HTERT RPE-1 (cell line): ENCODE results near the gene TOMM6.
"Not testable (repeated sequence)": the region's sequence is repeated elsewhere in the genome, so short reads cannot be mapped to it uniquely, and the experiment has no call there.

Source experiments
- in situ Hi-C: fragments of 300-500 bp; cut with MboI; formaldehyde crosslinking; loops from 4 replicates; pipeline ENCODE4 v1.14.3; 2020; ENCODE audit warnings: low sequenced_read_pairs

The TOMM6 gene

GRCh38 chr6:41783106-41783780, 4.3 kb upstream of the TOMM6 start:
- in situ Hi-C loops, result no loop called here

GRCh38 chr6:41784581-41785171, 2.8 kb upstream of the TOMM6 start:
- in situ Hi-C loops, result no loop called here

- in situ Hi-C loops, result no loop called here
These were observed 2.2 kb upstream of the TOMM6 start for GRCh38 chr6:41785254-41785653.

GRCh38 chr6:41785689-41786450, 1.6 kb upstream of the TOMM6 start:
- in situ Hi-C loops, result no loop called here

GRCh38 chr6:41786451-41787218, 859 bp upstream of the TOMM6 start:
- in situ Hi-C loops, result no loop called here

- in situ Hi-C loops, result no loop called here
These were observed 1.9 kb downstream of the TOMM6 start for GRCh38 chr6:41789390-41789724.

GRCh38 chr6:41790045-41790444, 2.6 kb downstream of the TOMM6 start:
- in situ Hi-C loops, result no loop called here

GRCh38 chr6:41791305-41791704, 3.8 kb downstream of the TOMM6 start:
- in situ Hi-C loops, result no loop called here

- in situ Hi-C loops, result no loop called here
These were observed 4.5 kb downstream of the TOMM6 start for GRCh38 chr6:41791984-41792383.

GRCh38 chr6:41796474-41796873, 9.0 kb downstream of the TOMM6 start:
- in situ Hi-C loops, result no loop called here

GRCh38 chr6:41798901-41799558, 11.5 kb downstream of the TOMM6 start:
- in situ Hi-C loops, result no loop called here

- in situ Hi-C loops, result no loop called here
These were observed 12.0 kb downstream of the TOMM6 start for GRCh38 chr6:41799559-41799911.

- in situ Hi-C loops, result no loop called here
These were observed 13.9 kb downstream of the TOMM6 start for GRCh38 chr6:41801380-41801779.

- in situ Hi-C loops, result no loop called here
These were observed 18.6 kb downstream of the TOMM6 start for GRCh38 chr6:41805830-41806774.

GRCh38 chr6:41811095-41811494, 23.6 kb downstream of the TOMM6 start:
- in situ Hi-C loops, result no loop called here

- in situ Hi-C loops, result not testable (repeated sequence)
These were observed 24.5 kb downstream of the TOMM6 start for GRCh38 chr6:41811946-41812345.

- in situ Hi-C loops, result no loop called here
These were observed 26.0 kb downstream of the TOMM6 start for GRCh38 chr6:41813469-41813868.

- in situ Hi-C loops, result no loop called here
These were observed 26.5 kb downstream of the TOMM6 start for GRCh38 chr6:41813956-41814355.

GRCh38 chr6:41814629-41815028, 27.1 kb downstream of the TOMM6 start:
- in situ Hi-C loops, result no loop called here

GRCh38 chr6:41815587-41815986, 28.1 kb downstream of the TOMM6 start:
- in situ Hi-C loops, result no loop called here
